GM23248 (cell line): Measurements from ENCODE around the gene UCKL1. TPM values are rescaled to one million over a fixed set of nuclear protein-coding genes. Genes with fewer than 3 reads are reported as not detected.
"Not testable (repeated sequence)": the region's sequence is repeated elsewhere in the genome, so short reads cannot be mapped to it uniquely, and the experiment has no call there.

ENCODE experiments used
- DNase-seq: peaks from one replicate; pipeline ENCODE4 v3.0.0-alpha.2; 2015
- H2AFZ ChIP-seq: fragments of 200-600 bp; sonication (generic); 2 replicates; pipeline ENCODE4 v1.6.1; 2016; ENCODE audit warnings: antibody characterized with exemption
- H3F3A ChIP-seq: fragments of 200-600 bp; sonication (generic); 2 replicates; pipeline ENCODE4 v1.6.1; 2016; ENCODE audit warnings: mild to moderate bottlenecking, antibody characterized with exemption, mixed run types; ENCODE audit not compliant: insufficient read depth
- H3K27ac ChIP-seq: fragments of 200-600 bp; sonication (generic); 2 replicates; pipeline ENCODE4 v1.5.1; 2016; ENCODE audit warnings: mild to moderate bottlenecking
- H3K27me3 ChIP-seq: fragments of 200-600 bp; sonication (generic); replicated peaks from 2 replicates; pipeline ENCODE4 v1.6.1; 2016; ENCODE audit warnings: mild to moderate bottlenecking; ENCODE audit not compliant: insufficient read depth
- H3K36me3 ChIP-seq: fragments of 200-600 bp; sonication (generic); 2 replicates; pipeline ENCODE4 v1.6.1; 2016; ENCODE audit warnings: low read depth, mild to moderate bottlenecking
- H3K4me1 ChIP-seq: fragments of 200-600 bp; sonication (generic); 2 replicates; pipeline ENCODE4 v1.6.1; 2016; ENCODE audit warnings: mild to moderate bottlenecking; ENCODE audit not compliant: insufficient read depth
- H3K4me2 ChIP-seq: fragments of 200-600 bp; sonication (generic); one replicate; pipeline ENCODE4 v1.6.1; 2016; ENCODE audit warnings: mild to moderate bottlenecking; ENCODE audit not compliant: unreplicated experiment
- H3K4me3 ChIP-seq: fragments of 200-600 bp; sonication (generic); 2 replicates; pipeline ENCODE4 v1.5.1; 2016; ENCODE audit warnings: mild to moderate bottlenecking
- H3K79me2 ChIP-seq: fragments of 200-600 bp; sonication (generic); 2 replicates; pipeline ENCODE4 v1.6.1; 2016; ENCODE audit warnings: mild to moderate bottlenecking; ENCODE audit not compliant: insufficient read depth
- H3K9ac ChIP-seq: fragments of 200-600 bp; sonication (generic); 2 replicates; pipeline ENCODE4 v1.6.1; 2016; ENCODE audit warnings: mild to moderate bottlenecking
- H3K9me2 ChIP-seq: fragments of 200-600 bp; sonication (generic); 2 replicates; pipeline ENCODE4 v1.6.1; 2016; ENCODE audit warnings: mixed run types, mild to moderate bottlenecking, moderate library complexity; ENCODE audit not compliant: insufficient read depth
- H3K9me3 ChIP-seq: fragments of 200-600 bp; sonication (generic); one replicate; pipeline ENCODE4 v1.6.1; 2017; ENCODE audit warnings: low read depth
- H4K20me1 ChIP-seq: fragments of 200-600 bp; sonication (generic); 2 replicates; pipeline ENCODE4 v1.6.0; 2016; ENCODE audit not compliant: insufficient read depth
- EZH2 ChIP-seq: fragments of 200-600 bp; sonication (generic); IDR thresholded peaks from 2 replicates; pipeline ENCODE4 v1.6.1; 2018; ENCODE audit warnings: antibody characterized with exemption, mild to moderate bottlenecking; ENCODE audit not compliant: insufficient read depth, poor library complexity, severe bottlenecking
- EZH2phosphoT487 ChIP-seq: fragments of 200-600 bp; sonication (generic); IDR thresholded peaks from 2 replicates; pipeline ENCODE4 v1.6.1; 2018; ENCODE audit warnings: antibody characterized with exemption, moderate library complexity, mild to moderate bottlenecking, low read depth; ENCODE audit not compliant: insufficient read depth
- WGBS, 2 experiments: methylation state at CpG; one replicate each; pipeline ENCODE4 v1.1.6; 2015 to 2017; ENCODE audit warnings: low lambda C conversion rate in 2 of 2, low coverage in 1 of 2; ENCODE audit errors: missing lambda C conversion rate in 2 of 2; 5-methylcytosine and 5-hydroxymethylcytosine counted together
- in situ Hi-C: fragments of 300-500 bp; cut with MboI; formaldehyde crosslinking; loops from 2 replicates; pipeline ENCODE4 v1.15.0; 2020
- polyA plus RNA-seq: library from polyadenylated mRNA; unstranded; fragments of >200 nt; fragmentation: Nextera tagmentation; extraction: Ambion mirVana; gene quantifications from 2 replicates; pipeline ENCODE4 v1.2.1, GENCODE V29; 2016
- total RNA-seq: library from RNA; depleted of rRNA; stranded (reverse); fragments of >200 nt; shearing (Covaris generic); gene quantifications from 2 replicates; pipeline ENCODE4 v1.2.3, GENCODE V29; 2014

Gene UCKL1
- total and polyA plus RNA-seq, 2 experiments from 2014 or later, result 17.6 to 33.4 TPM

GRCh38 chr20:63919130-63919529 is 37.1 kb downstream of the UCKL1 start:
- no peaks in the 10 kb centered on the region for H3K9me2 ChIP-seq
- H3K27ac ChIP-seq, result no peak overlapping the region
- no peak overlapping the region for H3K9ac ChIP-seq
- H2AFZ ChIP-seq, result no peak overlapping the region
- no peaks in the 10 kb centered on the region for H3K9me3 ChIP-seq
- no peak for TF ChIP-seq EZH2phosphoT487
- no peak for TF ChIP-seq EZH2
- H3K4me2 ChIP-seq, result no peak overlapping the region
- no peak for DNase-seq
- H4K20me1 ChIP-seq, result peaks cover 8% of the 10 kb centered on the region; the same call in 1 of the 2 replicates
- no peaks in the 10 kb centered on the region for H3K4me1 ChIP-seq
- in situ Hi-C loops, result no loop called here
- no peaks in the 10 kb centered on the region for H3K36me3 ChIP-seq
- no peaks in the 10 kb centered on the region for H3K27me3 ChIP-seq
- peaks cover 93% of the 10 kb centered on the region for H3K79me2 ChIP-seq
- H3K4me3 ChIP-seq, result no peak overlapping the region
- H3F3A ChIP-seq, result no peaks in the 10 kb centered on the region
- 70 to 90% methylated on average over 6 to 19 of the region's 19 CpGs for WGBS, 2 experiments

- no peak for DNase-seq
- Histone ChIP-seq H3K9me3 (no peaks in the 10 kb centered on the region), H3K36me3 (no peaks in the 10 kb centered on the region), H3K4me3 (no peak overlapping the region), H3K27ac (no peak overlapping the region), H3K4me1 (no peaks in the 10 kb centered on the region), H3F3A (no peaks in the 10 kb centered on the region), H4K20me1 (peaks cover 8% of the 10 kb centered on the region; the same call in 1 of the 2 replicates), H3K9me2 (no peaks in the 10 kb centered on the region), H2AFZ (no peak overlapping the region), H3K9ac (no peak overlapping the region), H3K4me2 (no peak overlapping the region), H3K27me3 (no peaks in the 10 kb centered on the region), H3K79me2 (peaks cover 93% of the 10 kb centered on the region)
- WGBS, 2 experiments, result 84 to 88% methylated on average over 11 of the region's 11 CpGs
- TF ChIP-seq EZH2, result no peak
- no peak for TF ChIP-seq EZH2phosphoT487
- in situ Hi-C loops, result no loop called here
These were observed 38.4 kb downstream of the UCKL1 start for GRCh38 chr20:63917811-63918210.

- H3K27ac ChIP-seq, H3K9ac ChIP-seq, H3K36me3 ChIP-seq, H3K9me3 ChIP-seq, H3F3A ChIP-seq, H3K4me2 ChIP-seq, H3K4me1 ChIP-seq, in situ Hi-C loops, H3K27me3 ChIP-seq, H3K9me2 ChIP-seq, DNase-seq, H2AFZ ChIP-seq, H3K4me3 ChIP-seq: not testable (repeated sequence)
- WGBS, 2 experiments, result 94 to 96% methylated on average over 8 of the region's 8 CpGs
- Histone ChIP-seq H4K20me1 (peaks cover 20% of the 10 kb centered on the region; the same call in 1 of the 2 replicates), H3K79me2 (peaks cover 93% of the 10 kb centered on the region)
These were observed 39.8 kb downstream of the UCKL1 start for GRCh38 chr20:63916371-63916939.

DNA sequence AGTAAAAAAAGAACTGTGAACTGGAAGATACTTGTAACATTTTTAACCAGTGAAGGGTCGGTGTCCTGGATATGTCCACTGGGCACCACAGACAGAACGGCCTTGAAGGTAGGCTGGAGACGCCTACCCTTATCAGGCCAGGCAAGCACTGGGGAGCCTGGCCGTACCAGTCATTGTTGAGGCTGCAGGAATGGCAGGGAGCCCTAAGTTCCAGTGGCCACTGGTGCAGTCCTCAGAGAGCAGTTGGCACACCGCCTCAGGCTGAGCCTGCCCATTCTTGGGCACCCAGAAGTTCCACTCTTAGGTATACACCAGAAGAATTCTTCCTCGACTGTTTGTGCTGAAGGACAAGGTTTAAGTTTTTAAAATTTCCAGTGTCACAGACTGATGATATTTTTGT is 40.7 kb downstream of the UCKL1 start:
- Histone ChIP-seq H3K36me3 (no peaks in the 10 kb centered on the region), H4K20me1 (peaks cover 21% of the 10 kb centered on the region; the same call in 1 of the 2 replicates), H3K4me2 (no peak overlapping the region), H3K4me3 (no peak overlapping the region), H2AFZ (no peak overlapping the region), H3K9me2 (no peaks in the 10 kb centered on the region), H3K27me3 (no peaks in the 10 kb centered on the region), H3K79me2 (peaks cover 93% of the 10 kb centered on the region), H3F3A (peaks cover 16% of the 10 kb centered on the region; the same call in 1 of the 2 replicates), H3K9ac (no peak overlapping the region), H3K4me1 (peaks cover 15% of the 10 kb centered on the region), H3K9me3 (no peaks in the 10 kb centered on the region), H3K27ac (no peak overlapping the region)
- DNase-seq, result no peak
- 96 to 98% methylated on average over 6 of the region's 6 CpGs for WGBS, 2 experiments
- no peak for TF ChIP-seq EZH2phosphoT487
- TF ChIP-seq EZH2, result no peak
- in situ Hi-C loops, result no loop called here

DNA sequence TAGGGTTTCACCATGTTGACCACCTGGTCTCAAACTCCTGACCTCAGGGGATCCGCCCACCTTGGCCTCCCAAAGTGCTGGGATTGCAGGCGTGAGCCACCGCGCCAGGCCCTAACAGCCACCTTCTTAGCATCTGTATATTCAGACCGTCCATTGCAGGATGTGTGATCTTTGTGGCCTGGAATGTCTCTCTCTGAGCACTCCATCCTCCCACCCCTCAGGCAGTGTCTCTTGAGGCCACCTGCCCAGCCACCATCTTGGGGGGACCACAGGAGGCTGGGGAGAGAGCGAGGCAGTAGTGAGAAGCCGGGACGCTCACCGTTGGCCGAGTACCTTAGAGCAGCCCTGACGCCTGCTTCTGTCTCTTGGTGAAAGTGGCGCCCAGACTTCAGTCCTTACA is 42.4 kb downstream of the UCKL1 start:
- Histone ChIP-seq H3K4me1 (peaks cover 15% of the 10 kb centered on the region), H3K36me3 (no peaks in the 10 kb centered on the region), H3K79me2 (peaks cover 100% of the 10 kb centered on the region), H3K9ac (no peak overlapping the region), H3K27me3 (no peaks in the 10 kb centered on the region), H2AFZ (no peak overlapping the region), H3F3A (peaks cover 16% of the 10 kb centered on the region; the same call in 1 of the 2 replicates), H3K9me3 (no peaks in the 10 kb centered on the region), H3K4me2 (no peak overlapping the region), H4K20me1 (peaks cover 21% of the 10 kb centered on the region; the same call in 1 of the 2 replicates), H3K27ac (no peak overlapping the region), H3K9me2 (no peaks in the 10 kb centered on the region), H3K4me3 (no peak overlapping the region)
- no peak for DNase-seq
- 92 to 97% methylated on average over 12 of the region's 12 CpGs for WGBS, 2 experiments
- TF ChIP-seq EZH2 (no peak), EZH2phosphoT487 (no peak)
- in situ Hi-C loops, result no loop called here
